ENCODE measurements around the gene THADA. TPM values are rescaled to one million over a fixed set of nuclear protein-coding genes. Genes with fewer than 3 reads are reported as not detected.

The THADA gene
- total RNA-seq, 4 donors from 2014 or later, result 35.7 to 49.2 (median 47.4) TPM

DNA sequence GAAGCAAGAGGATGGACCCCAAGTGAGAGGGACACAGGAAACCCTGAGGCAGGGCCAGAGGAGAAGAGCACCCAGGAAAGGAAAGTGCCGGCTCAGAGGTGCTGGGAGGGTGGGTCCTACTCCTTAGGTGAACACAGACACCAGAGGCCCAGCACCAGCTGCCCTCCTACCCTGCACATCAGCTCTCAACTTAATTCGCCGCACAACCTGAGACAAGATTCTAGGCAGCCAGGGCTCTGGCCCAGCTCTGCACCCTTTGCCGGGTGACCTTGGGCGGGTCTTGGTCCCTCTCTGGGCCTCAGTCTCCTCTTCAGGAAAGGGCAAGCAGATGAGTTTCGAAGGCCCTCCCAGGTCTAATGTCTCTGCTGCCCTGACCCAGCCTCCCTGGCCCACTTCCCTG is 397.6 kb downstream of the THADA start:
- DNase-seq (ENCODE audit: low spot score in 2 of 2), result no peak
- no peak overlapping the region for H3K27ac ChIP-seq
- H3K9me3 ChIP-seq, result no peaks in the 10 kb centered on the region
- WGBS, 2 donors, result 95 to 97% methylated on average over 6 of the region's 6 CpGs
- no peaks in the 10 kb centered on the region for H3K27me3 ChIP-seq
- H3K36me3 ChIP-seq, result no peaks in the 10 kb centered on the region
- H3K4me1 ChIP-seq, result peaks cover 0 to 14% (median 0%) of the 10 kb centered on the region in 4 donors
- H3K4me3 ChIP-seq, result no peak overlapping the region
- no peak for TF ChIP-seq POLR2A (IDR thresholded peaks at IDR 0.05)
- TF ChIP-seq CTCF (IDR thresholded peaks at IDR 0.05), result no peak
- TF ChIP-seq EP300 (IDR thresholded peaks at IDR 0.05), result no peak

DNA sequence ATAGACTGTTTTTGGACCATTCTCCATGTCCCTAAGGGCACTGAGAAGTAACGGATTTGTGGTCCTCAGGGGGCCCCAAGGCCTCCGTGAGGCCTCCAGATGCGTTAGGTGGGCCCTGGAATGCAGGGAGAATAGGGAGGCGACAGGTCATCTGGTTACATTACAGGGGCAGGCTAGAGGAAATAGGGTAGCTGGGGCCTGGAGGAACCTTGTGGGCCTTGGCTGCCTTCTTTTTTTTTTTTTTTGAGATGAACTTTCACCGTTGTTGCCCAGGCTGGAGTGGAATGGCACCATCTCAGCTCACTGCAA is 398.3 kb downstream of the THADA start:
- H3K27me3 ChIP-seq, result no peaks in the 10 kb centered on the region
- H3K4me3 ChIP-seq, result no peak overlapping the region
- no peak for TF ChIP-seq CTCF (IDR thresholded peaks at IDR 0.05)
- H3K9me3 ChIP-seq, result no peaks in the 10 kb centered on the region
- no peak for DNase-seq (ENCODE audit: low spot score in 2 of 2)
- WGBS, 2 donors, result 86 to 90% methylated on average over 5 of the region's 5 CpGs
- no peaks in the 10 kb centered on the region for H3K36me3 ChIP-seq
- H3K4me1 ChIP-seq, result peaks cover 0 to 17% (median 0%) of the 10 kb centered on the region in 4 donors
- no peak overlapping the region for H3K27ac ChIP-seq

GRCh38 chr2:43196768-43197587 is 398.9 kb downstream of the THADA start:
- WGBS, 2 donors, result 54 to 65% methylated on average over 12 of the region's 12 CpGs
- no peaks in the 10 kb centered on the region for H3K9me3 ChIP-seq
- no peak for TF ChIP-seq CTCF (IDR thresholded peaks at IDR 0.05)
- no peak for TF ChIP-seq POLR2A (IDR thresholded peaks at IDR 0.05)
- no peak for TF ChIP-seq EP300 (IDR thresholded peaks at IDR 0.05)
- no peak overlapping the region for H3K4me3 ChIP-seq
- no peaks in the 10 kb centered on the region for H3K36me3 ChIP-seq
- no peak for DNase-seq (ENCODE audit: low spot score in 2 of 2)
- H3K27me3 ChIP-seq, result no peaks in the 10 kb centered on the region
- H3K27ac ChIP-seq, result no peak overlapping the region
- H3K4me1 ChIP-seq, result peaks cover 0 to 17% (median 0%) of the 10 kb centered on the region in 4 donors

DNA sequence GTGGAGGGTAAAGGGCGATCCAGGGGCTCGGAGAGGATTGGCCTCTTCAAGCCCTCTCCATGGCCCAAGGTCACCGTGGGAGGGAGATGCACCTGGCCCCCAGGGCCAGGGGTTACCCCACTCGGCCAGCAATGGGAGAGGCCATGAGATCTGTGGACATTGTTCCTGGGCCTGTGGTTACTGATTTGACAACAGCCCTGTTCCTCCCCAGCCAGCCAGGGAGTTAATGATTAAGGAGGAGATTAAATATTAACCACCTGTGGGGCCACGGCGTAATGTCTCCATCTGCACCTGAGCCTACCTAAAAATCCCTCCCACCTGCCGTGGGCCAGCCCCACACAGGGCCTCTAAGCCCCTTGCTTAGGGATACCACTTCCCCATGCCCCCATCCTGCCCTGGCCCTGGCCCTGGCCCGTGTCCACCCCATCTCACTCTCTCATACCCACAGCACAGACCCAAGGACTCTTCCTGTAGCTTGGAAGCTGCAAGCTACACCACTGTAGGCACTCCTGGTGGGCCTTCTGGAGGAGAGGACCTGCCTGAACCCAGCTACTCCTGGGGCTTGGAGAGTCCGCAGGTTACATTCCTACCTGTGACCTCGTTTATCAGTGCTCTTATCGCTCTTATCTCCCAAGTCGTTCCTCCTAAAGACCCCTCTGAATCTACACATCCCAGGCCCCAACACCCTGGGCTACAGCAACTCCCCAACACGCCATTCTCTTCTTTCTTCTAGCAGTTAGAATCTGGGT is 401.5 kb downstream of the THADA start:
- no peaks in the 10 kb centered on the region for H3K27me3 ChIP-seq
- H3K9me3 ChIP-seq, result no peaks in the 10 kb centered on the region
- 73 to 83% methylated on average over 13 of the region's 13 CpGs for WGBS, 2 donors
- no peak overlapping the region for H3K4me3 ChIP-seq
- no peaks in the 10 kb centered on the region for H3K36me3 ChIP-seq
- TF ChIP-seq CTCF (IDR thresholded peaks at IDR 0.05), result no peak
- no peak for TF ChIP-seq POLR2A (IDR thresholded peaks at IDR 0.05)
- TF ChIP-seq EP300 (IDR thresholded peaks at IDR 0.05), result no peak
- no peak for DNase-seq (ENCODE audit: low spot score in 2 of 2)
- H3K4me1 ChIP-seq, result peaks cover 0 to 17% (median 0%) of the 10 kb centered on the region in 4 donors
- peak overlapping the region in 1 of 4 donors; percentile 71 for H3K27ac ChIP-seq

GRCh38 chr2:43193652-43194120 is 402.2 kb downstream of the THADA start:
- WGBS, 2 donors, result 64 to 86% methylated on average over 4 of the region's 4 CpGs
- Histone ChIP-seq H3K36me3 (no peaks in the 10 kb centered on the region), H3K27ac (peak overlapping the region in 1 of 4 donors; percentile 71), H3K4me1 (peaks cover 0 to 17% (median 0%) of the 10 kb centered on the region in 4 donors), H3K27me3 (no peaks in the 10 kb centered on the region), H3K4me3 (no peak overlapping the region), H3K9me3 (no peaks in the 10 kb centered on the region)
- no peak for DNase-seq (ENCODE audit: low spot score in 2 of 2)
- TF ChIP-seq POLR2A (IDR thresholded peaks at IDR 0.05), result no peak
- TF ChIP-seq EP300 (IDR thresholded peaks at IDR 0.05), result no peak
- no peak for TF ChIP-seq CTCF (IDR thresholded peaks at IDR 0.05)
